HG02610 (cell line): ENCODE results near the gene SALL3.

Source experiments
- ATAC-seq: cut with Tn5 transposase; IDR thresholded peaks from one replicate; pipeline ENCODE4 v1.9.1; 2021; ENCODE audit warnings: mild to moderate bottlenecking, moderate library complexity; ENCODE audit not compliant: unreplicated experiment

Gene SALL3

GRCh38 chr18:79000997-79001396 lies 21.4 kb downstream of the SALL3 start:
- no peak for ATAC-seq

DNA sequence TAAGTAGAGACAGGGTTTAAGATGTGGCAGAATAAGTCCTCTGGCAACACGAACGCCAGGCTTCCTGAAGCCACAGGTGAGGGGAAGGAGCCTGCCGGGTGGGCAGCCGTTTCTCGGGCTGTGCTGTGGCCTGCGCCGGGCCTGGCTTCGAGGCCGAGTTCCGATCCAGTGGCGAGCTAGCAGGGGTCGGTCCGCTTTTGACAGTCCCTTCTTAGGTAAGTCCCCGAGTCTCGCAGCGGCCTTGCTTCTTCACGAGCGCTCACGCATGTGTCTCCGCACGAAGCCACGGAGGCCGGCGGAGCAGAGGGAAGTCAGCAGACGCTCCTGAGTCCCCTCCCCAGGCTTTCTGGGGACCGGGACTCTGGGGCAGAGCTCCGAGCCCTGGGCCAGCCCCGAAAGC lies 26.0 kb downstream of the SALL3 start:
- no peak for ATAC-seq

GRCh38 chr18:79006106-79006795 lies 26.6 kb downstream of the SALL3 start:
- no peak for ATAC-seq

DNA sequence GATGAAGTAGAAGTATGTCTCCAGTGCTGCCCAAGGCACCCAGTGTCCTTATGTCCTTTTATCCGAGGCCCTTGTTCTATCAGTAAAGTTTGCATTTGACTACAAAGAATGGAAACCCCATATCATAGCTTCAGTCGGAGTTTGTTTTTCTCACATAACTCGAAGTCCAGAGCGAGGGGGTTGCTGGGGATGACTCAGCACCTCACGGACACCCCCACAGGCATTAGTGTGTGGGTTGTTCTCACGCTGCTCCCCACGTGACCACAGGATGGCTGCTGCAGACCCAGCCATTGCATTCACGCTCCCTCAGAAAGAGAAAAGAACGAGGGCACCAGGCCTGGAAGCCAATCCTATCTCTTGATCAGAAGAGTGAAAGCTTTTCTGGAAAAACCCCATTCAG lies 27.8 kb downstream of the SALL3 start:
- ATAC-seq, result no peak

GRCh38 chr18:79008356-79008940 lies 28.8 kb downstream of the SALL3 start:
- ATAC-seq, result no peak

- ATAC-seq, result no peak
Measured at GRCh38 chr18:79010802-79011201, 31.2 kb downstream of the SALL3 start.

DNA sequence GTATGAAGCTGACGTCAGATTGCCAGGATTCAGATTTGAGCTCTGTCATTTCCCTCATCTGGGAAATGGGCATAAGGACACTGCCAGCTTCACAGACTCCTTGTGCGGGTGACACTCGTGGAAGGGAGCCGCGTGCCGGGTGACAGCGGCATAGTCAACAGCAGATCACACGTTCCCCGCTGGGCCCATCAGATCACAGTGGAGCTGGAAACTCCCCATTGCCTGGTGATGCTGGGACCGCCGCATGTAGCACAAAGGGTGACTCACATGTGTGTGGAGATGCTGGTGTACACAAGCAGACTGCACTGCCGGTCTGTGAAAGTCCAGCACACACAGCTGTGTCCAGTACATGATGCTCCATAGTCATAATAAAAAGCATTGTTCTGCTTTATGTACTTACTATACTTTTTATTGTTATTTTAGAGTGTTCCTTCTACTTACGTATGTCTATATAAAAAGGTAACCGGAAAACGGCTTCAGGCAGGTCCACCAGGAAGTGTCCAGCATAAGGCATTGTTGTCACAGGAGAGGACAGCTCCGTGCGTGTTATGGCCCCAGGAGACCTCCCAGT lies 31.8 kb downstream of the SALL3 start:
- ATAC-seq, result no peak

DNA sequence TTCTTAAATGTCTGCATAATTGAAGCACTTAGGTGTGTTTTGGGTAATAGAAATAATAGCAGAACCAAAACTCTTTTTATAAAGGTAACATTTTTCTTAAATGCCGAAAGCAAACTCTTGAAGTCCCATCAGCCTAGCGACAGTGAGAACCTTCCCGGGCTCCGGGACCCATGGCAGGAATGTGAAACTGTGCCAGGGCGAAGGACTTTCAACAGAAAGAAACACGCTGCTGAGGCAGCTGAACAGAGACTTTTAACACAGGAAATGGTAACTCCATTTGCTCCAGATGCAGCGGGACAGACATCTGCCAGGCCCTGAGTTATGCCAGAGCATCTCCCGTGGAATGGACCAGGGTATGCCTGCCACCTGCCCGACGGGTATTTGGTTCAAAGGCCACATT lies 34.3 kb downstream of the SALL3 start:
- no peak for ATAC-seq

GRCh38 chr18:79018911-79019310 lies 39.3 kb downstream of the SALL3 start:
- ATAC-seq, result no peak

- no peak for ATAC-seq
Measured at GRCh38 chr18:79019881-79020280, 40.3 kb downstream of the SALL3 start.

DNA sequence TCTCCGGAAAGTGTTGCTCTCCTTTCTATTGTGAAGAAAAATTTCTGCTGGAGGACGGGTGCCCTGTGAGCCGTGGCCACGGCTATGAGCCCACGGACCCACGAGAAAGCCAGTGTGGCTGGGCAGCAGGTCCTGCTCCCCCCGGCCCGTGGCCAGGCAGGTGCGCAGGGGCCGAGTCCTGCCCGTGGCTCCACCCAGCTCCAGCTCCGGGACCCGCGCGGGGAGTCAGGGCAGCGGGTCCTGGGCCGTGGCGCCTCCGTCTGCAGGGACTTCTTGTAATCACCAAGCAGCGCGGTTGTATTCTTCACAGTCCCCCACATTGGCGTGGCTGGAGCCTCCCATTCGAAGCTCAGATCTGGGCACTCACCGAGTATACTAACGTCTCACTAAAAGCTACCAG lies 43.0 kb downstream of the SALL3 start:
- no peak for ATAC-seq

GRCh38 chr18:79026491-79026890 lies 46.9 kb downstream of the SALL3 start:
- ATAC-seq, result no peak

DNA sequence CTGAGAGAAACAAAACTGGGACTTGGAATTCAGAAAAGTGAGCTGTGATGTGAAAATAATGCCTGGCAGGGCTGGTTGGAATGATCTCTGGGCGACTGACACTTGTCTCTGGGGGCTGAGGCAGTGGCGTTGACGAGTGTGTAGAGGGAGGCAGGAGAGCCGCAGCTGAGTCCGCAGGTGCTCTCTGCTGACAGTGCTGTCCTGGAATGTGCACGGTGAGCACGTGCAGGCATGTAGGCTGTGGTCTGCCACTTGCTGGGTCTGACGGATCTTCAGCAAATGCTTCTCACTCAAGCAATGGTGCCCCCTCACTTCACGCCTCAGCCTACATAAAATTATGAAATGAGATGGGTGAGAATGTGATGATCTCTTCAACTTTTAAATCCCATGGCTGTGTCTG lies 51.1 kb downstream of the SALL3 start:
- no peak for ATAC-seq

GRCh38 chr18:79042276-79042675 lies 62.7 kb downstream of the SALL3 start:
- no peak for ATAC-seq

GRCh38 chr18:79043288-79043687 lies 63.7 kb downstream of the SALL3 start:
- ATAC-seq, result no peak

GRCh38 chr18:79046522-79046921 lies 66.9 kb downstream of the SALL3 start:
- no peak for ATAC-seq

DNA sequence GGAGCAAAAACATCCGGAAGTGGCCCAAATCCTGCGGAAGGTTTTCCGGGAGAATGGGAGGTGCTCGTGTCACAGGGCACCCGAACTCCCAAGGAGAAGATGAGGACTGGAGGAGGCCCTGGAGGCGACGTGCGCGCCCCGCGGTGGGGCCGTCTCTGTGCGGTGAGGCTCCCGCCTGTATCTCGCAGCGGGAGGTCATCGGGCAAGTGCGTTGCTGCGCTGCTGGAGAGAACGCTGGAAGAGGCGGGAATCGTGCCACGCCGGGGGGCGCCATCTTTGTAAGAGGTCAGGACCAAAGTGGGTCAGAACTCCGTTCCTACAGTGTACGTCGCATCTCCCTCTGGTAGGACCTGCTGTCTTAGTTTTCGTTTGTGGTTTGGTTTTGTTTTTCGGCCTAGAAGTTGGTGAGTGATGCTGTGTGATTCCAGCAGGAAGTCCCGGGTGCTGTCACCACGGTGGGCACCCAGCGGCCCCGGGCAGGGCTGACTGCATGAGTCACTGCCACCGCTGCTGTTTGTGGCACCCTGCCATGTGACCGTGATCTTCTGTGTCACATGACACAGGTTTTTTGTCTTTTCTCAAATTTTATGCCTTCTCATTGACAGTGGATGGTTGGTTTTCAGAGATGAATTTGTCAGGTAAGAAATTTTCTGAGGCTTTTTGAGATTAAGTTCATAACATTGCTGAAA lies 68.1 kb downstream of the SALL3 start:
- no peak for ATAC-seq

- ATAC-seq, result no peak
Measured at GRCh38 chr18:79048245-79048632, 68.6 kb downstream of the SALL3 start.

- ATAC-seq, result no peak
Measured at GRCh38 chr18:79049506-79049905, 69.9 kb downstream of the SALL3 start.
